ENCODE data around the gene KAT7.

Gene KAT7

GRCh38 chr17:49873466-49873865 is 85.0 kb downstream of the KAT7 start:
- no peak for DNase-seq

- DNase-seq = no peak
These were observed 85.4 kb downstream of the KAT7 start for GRCh38 chr17:49873926-49874325.

- no peak for DNase-seq
These were observed 86.4 kb downstream of the KAT7 start for GRCh38 chr17:49874911-49875310.

GRCh38 chr17:49875685-49876084 is 87.2 kb downstream of the KAT7 start:
- no peak for DNase-seq

- DNase-seq = no peak
These were observed 90.7 kb downstream of the KAT7 start for GRCh38 chr17:49878931-49879904.

- peak; percentile 58 for DNase-seq
These were observed 92.0 kb downstream of the KAT7 start for GRCh38 chr17:49880291-49881053.

GRCh38 chr17:49881054-49881402 is 92.5 kb downstream of the KAT7 start:
- no peak for DNase-seq

- DNase-seq = no peak
These were observed 94.0 kb downstream of the KAT7 start for GRCh38 chr17:49882434-49882833.
